K562 (cell line): ENCODE measurements around the gene CHCHD6. TPM values are rescaled to one million over a fixed set of nuclear protein-coding genes. Genes with fewer than 3 reads are reported as not detected.

Experiments used
- ATF4 ChIP-seq: fragments of 450-650 bp; formaldehyde crosslinking; IDR thresholded peaks from 2 replicates; pipeline ENCODE4 v1.4.0; 2022; ENCODE audit warnings: mild to moderate bottlenecking, moderate library complexity
- BRCA1 ChIP-seq, 2 experiments: fragments of 450-650 bp in 1 of 2; sonication (generic) in 1 of 2; formaldehyde crosslinking in 1 of 2; IDR thresholded peaks; 2 replicates each; pipeline versions ENCODE4 v1.5.0 to v1.6.1; 2017 to 2020; ENCODE audit warnings: mild to moderate bottlenecking in 1 of 2, missing genetic modification reagents in 1 of 2
- CAMTA2 ChIP-seq: fragments of 250-450 bp; sonication (Bioruptor Pico); conservative IDR thresholded peaks from 2 replicates; pipeline ENCODE4 v1.5.1; 2022
- EGR1 ChIP-seq: fragments of 450-650 bp; conservative IDR thresholded peaks from 2 replicates; pipeline ENCODE4 v1.6.1; 2017; ENCODE audit warnings: mild to moderate bottlenecking
- ELF4 ChIP-seq: fragments of 450-650 bp; formaldehyde crosslinking; IDR thresholded peaks from 2 replicates; pipeline ENCODE4 v1.4.0; 2022; ENCODE audit warnings: missing genetic modification characterization
- FOXA1 ChIP-seq: fragments of 450-650 bp; IDR thresholded peaks from 2 replicates; pipeline ENCODE4 v1.6.1; 2016; ENCODE audit warnings: mild to moderate bottlenecking, borderline replicate concordance
- HMGXB4 ChIP-seq: sonication (generic); formaldehyde crosslinking; IDR thresholded peaks from 2 replicates; pipeline ENCODE4 v1.8.1; 2023; ENCODE audit warnings: mild to moderate bottlenecking, missing genetic modification reagents
- LARP7 ChIP-seq: fragments of 450-650 bp; IDR thresholded peaks from 2 replicates; pipeline ENCODE4 v1.6.1; 2016
- MBD2 ChIP-seq: sonication (generic); IDR thresholded peaks from 2 replicates; pipeline ENCODE4 v1.6.1; 2016; ENCODE audit warnings: low read depth, borderline replicate concordance
- MLX ChIP-seq, 2 experiments: fragments of 450-650 bp in 1 of 2; sonication (generic) in 1 of 2; formaldehyde crosslinking; conservative IDR thresholded peaks; 2 replicates each; pipeline versions ENCODE4 v1.4.0 to v1.8.1; 2020 to 2022; ENCODE audit warnings: mild to moderate bottlenecking in 1 of 2, missing genetic modification reagents in 1 of 2
- MTA3 ChIP-seq: fragments of 450-650 bp; formaldehyde crosslinking; IDR thresholded peaks from 2 replicates; pipeline ENCODE4 v1.6.1; 2017; ENCODE audit warnings: mild to moderate bottlenecking, borderline replicate concordance
- NCOA6 ChIP-seq: fragments of 450-650 bp; IDR thresholded peaks from 2 replicates; pipeline ENCODE4 v1.6.1; 2017; ENCODE audit warnings: mild to moderate bottlenecking
- NFIC ChIP-seq: fragments of 450-650 bp; IDR thresholded peaks from 2 replicates; pipeline ENCODE4 v1.6.1; 2017; ENCODE audit warnings: mild to moderate bottlenecking, inconsistent platforms
- NFXL1 ChIP-seq: fragments of 450-650 bp; formaldehyde crosslinking; IDR thresholded peaks from 2 replicates; pipeline ENCODE4 v1.4.0; 2021; ENCODE audit warnings: mild to moderate bottlenecking
- PATZ1 ChIP-seq: fragments of 250-450 bp; sonication (Bioruptor Pico); IDR thresholded peaks from 2 replicates; pipeline ENCODE4 v1.5.0; 2020; ENCODE audit warnings: mild to moderate bottlenecking, borderline replicate concordance
- PHF8 ChIP-seq: fragments of 200-600 bp; sonication (generic); IDR thresholded peaks from 2 replicates; pipeline ENCODE4 v1.6.1; 2012; ENCODE audit warnings: mixed run types, mild to moderate bottlenecking, inconsistent platforms, low read length, moderate library complexity, borderline replicate concordance
- SMAD3 ChIP-seq: fragments of 450-650 bp; formaldehyde crosslinking; conservative IDR thresholded peaks from 2 replicates; pipeline ENCODE4 v1.4.0; 2020; ENCODE audit warnings: mild to moderate bottlenecking
- ZFX ChIP-seq: sonication (generic); formaldehyde crosslinking; IDR thresholded peaks from 2 replicates; pipeline ENCODE4 v1.8.0; 2022; ENCODE audit warnings: mild to moderate bottlenecking, missing genetic modification reagents, moderate library complexity
- ZNF174 ChIP-seq: fragments of 250-450 bp; sonication (Bioruptor Pico); IDR thresholded peaks from 2 replicates; pipeline ENCODE4 v1.4.0; 2020; ENCODE audit warnings: mild to moderate bottlenecking
- ZNF184 ChIP-seq: sonication (generic); formaldehyde crosslinking; IDR thresholded peaks from 2 replicates; pipeline ENCODE4 v1.5.0; 2020; ENCODE audit warnings: missing genetic modification reagents
- ZNF644 ChIP-seq: fragments of 200-800 bp; sonication (Bioruptor generic); IDR thresholded peaks from 2 replicates; pipeline ENCODE4 v1.6.1; 2016; ENCODE audit warnings: low read depth, missing genetic modification characterization, missing compliant biosample characterization
- polyA plus RNA-seq, 8 experiments: library from polyadenylated mRNA; depleted of rRNA in 4 of 8; stranded (reverse) in 5 of 8; unstranded in 3 of 8; fragments of >200 nt; fragmentation: Nextera tagmentation in 2 of 8; fragmentation: Illumina TruSeq in 1 of 8; extraction: Ambion mirVana in 2 of 8; extraction: Trizol in 1 of 8; gene quantifications; 2 replicates each; pipeline versions ENCODE4 v1.2.1 to v1.2.3, GENCODE V29; 2011 to 2014; ENCODE audit warnings: inconsistent platforms in 1 of 8, missing spikeins in 1 of 8
- total RNA-seq, 7 experiments: library from RNA; depleted of rRNA in 6 of 7; stranded (reverse); fragments of >200 nt in 6 of 7; fragmentation: Illumina TruSeq in 2 of 7; extraction: Trizol in 2 of 7; gene quantifications; 2 replicates each; pipeline versions ENCODE4 v1.2.1 to v1.2.3, GENCODE V29; 2011 to 2021; ENCODE audit warnings: low replicate concordance in 1 of 7

The CHCHD6 gene
- total and polyA plus RNA-seq, 9 of the 15 experiments (the other 6 are each of a cell fraction or from before 2014, with no cell fraction given) = 4.6 to 18.6 (median 10.9) TPM

GRCh38 chr3:126911162-126912026, 207.4 kb downstream of the CHCHD6 start (continued):
- TF ChIP-seq ZNF174 (CRISPR knock-in tag) = no peak
- no peak for TF ChIP-seq FOXA1
- TF ChIP-seq HMGXB4 (CRISPR knock-in tag) = no peak
- TF ChIP-seq NFIC = peak; percentile 82
- TF ChIP-seq SMAD3 = no peak
- no peak; the same call in 1 of the 2 replicates for TF ChIP-seq PHF8
- TF ChIP-seq MTA3 = peak; percentile 80
- no peak for TF ChIP-seq MLX (CRISPR knock-in tag; conservative IDR thresholded peaks at IDR 0.05)
- TF ChIP-seq MBD2 = peak; percentile 85; the same call in 1 of the 2 replicates
- no peak for TF ChIP-seq BRCA1 (IDR thresholded peaks at IDR 0.05)
- TF ChIP-seq BRCA1 (CRISPR knock-in tag; IDR thresholded peaks at IDR 0.05) = no peak
- TF ChIP-seq ZNF644 (tag) = no peak; the same call in 1 of the 2 replicates
- TF ChIP-seq PATZ1 (CRISPR knock-in tag) = no peak
- TF ChIP-seq ZNF184 (CRISPR knock-in tag) = no peak
- no peak for TF ChIP-seq LARP7
- TF ChIP-seq ZFX (CRISPR knock-in tag) = no peak
- TF ChIP-seq ATF4 (CRISPR knock-in tag) = no peak
- TF ChIP-seq EGR1 = peak; percentile 68
- TF ChIP-seq ELF4 (CRISPR knock-in tag) = no peak
- no peak for TF ChIP-seq NFXL1 (CRISPR knock-in tag)
- TF ChIP-seq NCOA6 = no peak
- no peak for TF ChIP-seq CAMTA2
